Measurements from ENCODE around the gene RNF144B.

RNF144B gene

GRCh38 chr6:18410412-18410811 is 23.3 kb downstream of the RNF144B start:
- no peak for DNase-seq

- peak; percentile 64 for DNase-seq
These were observed 24.9 kb downstream of the RNF144B start for GRCh38 chr6:18412068-18412467.

GRCh38 chr6:18412644-18413043 is 25.5 kb downstream of the RNF144B start:
- DNase-seq: no peak

GRCh38 chr6:18413381-18413780 is 26.2 kb downstream of the RNF144B start:
- no peak for DNase-seq

- no peak for DNase-seq
These were observed 27.0 kb downstream of the RNF144B start for GRCh38 chr6:18414116-18414515.

GRCh38 chr6:18415207-18415606 is 28.1 kb downstream of the RNF144B start:
- DNase-seq: no peak

- no peak for DNase-seq
These were observed 28.7 kb downstream of the RNF144B start for GRCh38 chr6:18415671-18416340.

- DNase-seq: no peak
These were observed 29.2 kb downstream of the RNF144B start for GRCh38 chr6:18416341-18416679.

GRCh38 chr6:18420328-18420727 is 33.2 kb downstream of the RNF144B start:
- DNase-seq: no peak

GRCh38 chr6:18422136-18422535 is 35.0 kb downstream of the RNF144B start:
- DNase-seq: no peak

GRCh38 chr6:18423426-18423825 is 36.3 kb downstream of the RNF144B start:
- no peak for DNase-seq

- no peak for DNase-seq
These were observed 37.1 kb downstream of the RNF144B start for GRCh38 chr6:18424201-18424600.

- no peak for DNase-seq
These were observed 38.1 kb downstream of the RNF144B start for GRCh38 chr6:18425218-18425617.

GRCh38 chr6:18427296-18427695 is 40.1 kb downstream of the RNF144B start:
- no peak for DNase-seq

- no peak for DNase-seq
These were observed 42.6 kb downstream of the RNF144B start for GRCh38 chr6:18429655-18430297.

GRCh38 chr6:18431581-18431980 is 44.4 kb downstream of the RNF144B start:
- DNase-seq: no peak

GRCh38 chr6:18432180-18432579 is 45.0 kb downstream of the RNF144B start:
- no peak for DNase-seq

GRCh38 chr6:18432619-18433018 is 45.5 kb downstream of the RNF144B start:
- DNase-seq: no peak

- DNase-seq: no peak
These were observed 45.9 kb downstream of the RNF144B start for GRCh38 chr6:18433059-18433458.

GRCh38 chr6:18436341-18436740 is 49.2 kb downstream of the RNF144B start:
- DNase-seq: peak; percentile 63

- peak; percentile 38 for DNase-seq
These were observed 52.4 kb downstream of the RNF144B start for GRCh38 chr6:18439581-18439980.

GRCh38 chr6:18441251-18441979 is 54.3 kb downstream of the RNF144B start:
- peak; percentile 41 for DNase-seq

GRCh38 chr6:18444111-18444510 is 57.0 kb downstream of the RNF144B start:
- no peak for DNase-seq

- no peak for DNase-seq
These were observed 58.1 kb downstream of the RNF144B start for GRCh38 chr6:18445228-18445627.
